ENCODE measurements around the gene NCKAP5.

NCKAP5 gene

GRCh38 chr2:132790207-132790785 lies 778.0 kb downstream of the NCKAP5 start:
- no peak overlapping the region for H3K23ac ChIP-seq (ENCODE audit: low read length)
- no peak overlapping the region for H3K27ac ChIP-seq (ENCODE audit: low read depth, low read length)
- H3K18ac ChIP-seq (ENCODE audit: low read length): no peak overlapping the region
- WGBS (ENCODE audit: extremely low coverage, insufficient coverage, insufficient read length): no CpG with 5 or more reads among the region's 4 CpGs
- no peak overlapping the region for H2AFZ ChIP-seq (ENCODE audit: insufficient read depth, low read length, poor library complexity)
- H4K91ac ChIP-seq (ENCODE audit: low read depth, low read length): no peak overlapping the region
- no peaks in the 10 kb centered on the region for H3K9me3 ChIP-seq (ENCODE audit: insufficient read depth, low read depth, low read length)
- no peak overlapping the region for H2AK5ac ChIP-seq (ENCODE audit: low read length)
- H3K4me2 ChIP-seq (ENCODE audit: low read length): no peak overlapping the region
- H3K9ac ChIP-seq (ENCODE audit: low read length): no peak overlapping the region
- H2BK12ac ChIP-seq (ENCODE audit: low read length): no peak overlapping the region
- no peak for DNase-seq
- H3K4me1 ChIP-seq (ENCODE audit: control insufficient read depth in 1 of 2, insufficient read depth in 2 of 2, low read length in 2 of 2): no peaks in the 10 kb centered on the region
- H3K4me3 ChIP-seq (ENCODE audit: low read depth, low read length): no peak overlapping the region
- no peak overlapping the region for H3K4ac ChIP-seq (ENCODE audit: low read depth, low read length)
- H3K79me1 ChIP-seq (ENCODE audit: low read length): no peaks in the 10 kb centered on the region
- no peaks in the 10 kb centered on the region for H3K79me2 ChIP-seq (ENCODE audit: control insufficient read depth, insufficient read depth, low read length, poor library complexity)
- H4K12ac ChIP-seq (ENCODE audit: low read depth, low read length): no peak overlapping the region
- no peaks in the 10 kb centered on the region for H3K36me3 ChIP-seq (ENCODE audit: control insufficient read depth in 1 of 2, insufficient read depth in 2 of 2, low read length in 2 of 2)
- no peak overlapping the region for H2BK120ac ChIP-seq (ENCODE audit: insufficient read depth, low read length, poor library complexity)
- H2BK5ac ChIP-seq (ENCODE audit: low read depth, low read length, poor library complexity): no peak overlapping the region
- H3K14ac ChIP-seq (ENCODE audit: low read length): no peak overlapping the region
- H4K8ac ChIP-seq (ENCODE audit: low read depth, low read length): no peak overlapping the region
- H3K27me3 ChIP-seq (ENCODE audit: insufficient read depth, low read length): no peaks in the 10 kb centered on the region

- Histone ChIP-seq H4K8ac (ENCODE audit: low read depth, low read length) (no peak overlapping the region), H3K18ac (ENCODE audit: low read length) (no peak overlapping the region), H3K36me3 (ENCODE audit: control insufficient read depth in 1 of 2, insufficient read depth in 2 of 2, low read length in 2 of 2) (no peaks in the 10 kb centered on the region), H3K14ac (ENCODE audit: low read length) (no peak overlapping the region), H3K27me3 (ENCODE audit: insufficient read depth, low read length) (no peaks in the 10 kb centered on the region), H2BK120ac (ENCODE audit: insufficient read depth, low read length, poor library complexity) (no peak overlapping the region), H2BK5ac (ENCODE audit: low read depth, low read length, poor library complexity) (no peak overlapping the region), H3K4ac (ENCODE audit: low read depth, low read length) (no peak overlapping the region), H3K23ac (ENCODE audit: low read length) (no peak overlapping the region), H3K4me3 (ENCODE audit: low read depth, low read length) (no peak overlapping the region), H3K79me1 (ENCODE audit: low read length) (no peaks in the 10 kb centered on the region), H4K12ac (ENCODE audit: low read depth, low read length) (no peak overlapping the region), H3K4me1 (ENCODE audit: control insufficient read depth in 1 of 2, insufficient read depth in 2 of 2, low read length in 2 of 2) (no peaks in the 10 kb centered on the region), H2AK5ac (ENCODE audit: low read length) (no peak overlapping the region), H3K27ac (ENCODE audit: low read depth, low read length) (no peak overlapping the region), H3K9me3 (ENCODE audit: insufficient read depth, low read depth, low read length) (no peaks in the 10 kb centered on the region), H3K9ac (ENCODE audit: low read length) (no peak overlapping the region), H3K4me2 (ENCODE audit: low read length) (no peak overlapping the region), H4K91ac (ENCODE audit: low read depth, low read length) (no peak overlapping the region), H3K79me2 (ENCODE audit: control insufficient read depth, insufficient read depth, low read length, poor library complexity) (no peaks in the 10 kb centered on the region), H2BK12ac (ENCODE audit: low read length) (no peak overlapping the region), H2AFZ (ENCODE audit: insufficient read depth, low read length, poor library complexity) (no peak overlapping the region)
- no peak for DNase-seq
- no CpG with 5 or more reads among the region's 2 CpGs for WGBS (ENCODE audit: extremely low coverage, insufficient coverage, insufficient read length)
These were observed 779.2 kb downstream of the NCKAP5 start for GRCh38 chr2:132789066-132789465.

GRCh38 chr2:132788310-132788838 lies 779.9 kb downstream of the NCKAP5 start:
- Histone ChIP-seq H3K27me3 (ENCODE audit: insufficient read depth, low read length) (no peaks in the 10 kb centered on the region), H3K4me3 (ENCODE audit: low read depth, low read length) (no peak overlapping the region), H3K79me2 (ENCODE audit: control insufficient read depth, insufficient read depth, low read length, poor library complexity) (no peaks in the 10 kb centered on the region), H3K4me2 (ENCODE audit: low read length) (no peak overlapping the region), H3K4me1 (ENCODE audit: control insufficient read depth in 1 of 2, insufficient read depth in 2 of 2, low read length in 2 of 2) (no peaks in the 10 kb centered on the region), H3K9ac (ENCODE audit: low read length) (no peak overlapping the region), H3K36me3 (ENCODE audit: control insufficient read depth in 1 of 2, insufficient read depth in 2 of 2, low read length in 2 of 2) (no peaks in the 10 kb centered on the region), H2BK120ac (ENCODE audit: insufficient read depth, low read length, poor library complexity) (no peak overlapping the region), H3K18ac (ENCODE audit: low read length) (no peak overlapping the region), H2BK5ac (ENCODE audit: low read depth, low read length, poor library complexity) (no peak overlapping the region), H3K23ac (ENCODE audit: low read length) (no peak overlapping the region), H3K27ac (ENCODE audit: low read depth, low read length) (no peak overlapping the region), H2BK12ac (ENCODE audit: low read length) (no peak overlapping the region), H3K9me3 (ENCODE audit: insufficient read depth, low read depth, low read length) (no peaks in the 10 kb centered on the region), H3K14ac (ENCODE audit: low read length) (no peak overlapping the region), H2AK5ac (ENCODE audit: low read length) (no peak overlapping the region), H2AFZ (ENCODE audit: insufficient read depth, low read length, poor library complexity) (no peak overlapping the region), H4K8ac (ENCODE audit: low read depth, low read length) (no peak overlapping the region), H4K12ac (ENCODE audit: low read depth, low read length) (no peak overlapping the region), H3K4ac (ENCODE audit: low read depth, low read length) (no peak overlapping the region), H4K91ac (ENCODE audit: low read depth, low read length) (no peak overlapping the region), H3K79me1 (ENCODE audit: low read length) (no peaks in the 10 kb centered on the region)
- no CpG with 5 or more reads among the region's 4 CpGs for WGBS (ENCODE audit: extremely low coverage, insufficient coverage, insufficient read length)
- no peak for DNase-seq

DNA sequence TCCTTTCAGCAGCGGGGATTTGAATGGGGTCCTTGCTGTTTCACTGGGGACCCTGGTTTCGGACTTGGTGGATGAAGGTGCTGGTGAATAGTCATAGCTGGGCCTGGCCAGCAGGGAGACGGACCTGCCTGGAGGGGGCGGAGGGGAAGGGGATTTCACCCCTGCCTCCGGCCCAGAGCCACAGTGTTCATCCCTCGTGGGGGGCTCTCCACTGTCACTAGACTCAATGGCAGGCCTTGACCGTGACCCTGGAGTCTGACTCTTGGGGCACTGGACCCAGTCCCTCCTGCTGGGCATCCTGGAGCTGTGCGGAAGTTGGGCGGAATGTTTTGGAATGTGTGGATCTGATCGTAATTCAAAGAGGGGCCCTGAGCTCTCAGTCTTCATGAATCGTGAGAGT lies 784.4 kb downstream of the NCKAP5 start:
- no peak overlapping the region for H4K91ac ChIP-seq (ENCODE audit: low read depth, low read length)
- H3K79me2 ChIP-seq (ENCODE audit: control insufficient read depth, insufficient read depth, low read length, poor library complexity): no peaks in the 10 kb centered on the region
- no peak overlapping the region for H3K27ac ChIP-seq (ENCODE audit: low read depth, low read length)
- H2BK120ac ChIP-seq (ENCODE audit: insufficient read depth, low read length, poor library complexity): no peak overlapping the region
- H3K9ac ChIP-seq (ENCODE audit: low read length): no peak overlapping the region
- no peak overlapping the region for H2BK5ac ChIP-seq (ENCODE audit: low read depth, low read length, poor library complexity)
- no peak overlapping the region for H2BK12ac ChIP-seq (ENCODE audit: low read length)
- H3K4me1 ChIP-seq (ENCODE audit: control insufficient read depth in 1 of 2, insufficient read depth in 2 of 2, low read length in 2 of 2): no peaks in the 10 kb centered on the region
- no peak overlapping the region for H3K4me2 ChIP-seq (ENCODE audit: low read length)
- no peak overlapping the region for H3K4ac ChIP-seq (ENCODE audit: low read depth, low read length)
- no peak overlapping the region for H3K4me3 ChIP-seq (ENCODE audit: low read depth, low read length)
- no peak overlapping the region for H3K18ac ChIP-seq (ENCODE audit: low read length)
- no peak overlapping the region for H4K12ac ChIP-seq (ENCODE audit: low read depth, low read length)
- no peaks in the 10 kb centered on the region for H3K36me3 ChIP-seq (ENCODE audit: control insufficient read depth in 1 of 2, insufficient read depth in 2 of 2, low read length in 2 of 2)
- no peak overlapping the region for H4K8ac ChIP-seq (ENCODE audit: low read depth, low read length)
- DNase-seq: no peak
- WGBS (ENCODE audit: extremely low coverage, insufficient coverage, insufficient read length): no CpG with 5 or more reads among the region's 11 CpGs
- no peak overlapping the region for H3K23ac ChIP-seq (ENCODE audit: low read length)
- H2AK5ac ChIP-seq (ENCODE audit: low read length): no peak overlapping the region
- no peak overlapping the region for H2AFZ ChIP-seq (ENCODE audit: insufficient read depth, low read length, poor library complexity)
- H3K14ac ChIP-seq (ENCODE audit: low read length): no peak overlapping the region
- no peaks in the 10 kb centered on the region for H3K79me1 ChIP-seq (ENCODE audit: low read length)
- no peaks in the 10 kb centered on the region for H3K27me3 ChIP-seq (ENCODE audit: insufficient read depth, low read length)
- H3K9me3 ChIP-seq (ENCODE audit: insufficient read depth, low read depth, low read length): no peaks in the 10 kb centered on the region
